HG02970 (cell line): ENCODE results near the gene CHI3L2.

ENCODE experiments used
- ATAC-seq: cut with Tn5 transposase; IDR thresholded peaks from one replicate; pipeline ENCODE4 v1.9.1; 2021; ENCODE audit warnings: mild to moderate bottlenecking, moderate library complexity, moderate number of reproducible peaks; ENCODE audit not compliant: unreplicated experiment, low FRiP score

Gene CHI3L2

GRCh38 chr1:111286912-111287311, 59.4 kb downstream of the CHI3L2 start:
- no peak for ATAC-seq

- ATAC-seq, result no peak
Observed at GRCh38 chr1:111289371-111289770, 61.9 kb downstream of the CHI3L2 start.

- ATAC-seq, result no peak
Observed at GRCh38 chr1:111290104-111290503, 62.6 kb downstream of the CHI3L2 start.

- no peak for ATAC-seq
Observed at GRCh38 chr1:111290630-111291029, 63.1 kb downstream of the CHI3L2 start, which contains the start of gene CHIA. Gene CHIA, plus strand, starts transcription at chr1:111290851. Its CDS starts 19,617 bp downstream, at chr1:111310468.
